Endothelial cell (in vitro differentiated cells): Measurements from ENCODE around the gene DVL1. TPM values are rescaled to one million over a fixed set of nuclear protein-coding genes. Genes with fewer than 3 reads are reported as not detected.

Source experiments
- DNase-seq: peaks from one replicate; pipeline ENCODE4 v3.0.0; 2021; ENCODE audit warnings: low spot score
- H3K27ac Mint-ChIP-seq: one replicate; pipeline ENCODE4 v1.8.0; 2021; ENCODE audit warnings: mixed read lengths, inconsistent platforms; ENCODE audit not compliant: unreplicated experiment
- H3K27me3 Mint-ChIP-seq: one replicate; pipeline ENCODE4 v1.8.0; 2021; ENCODE audit warnings: mild to moderate bottlenecking, moderate library complexity, mixed read lengths, inconsistent platforms; ENCODE audit not compliant: unreplicated experiment
- H3K36me3 Mint-ChIP-seq: one replicate; pipeline ENCODE4 v1.8.0; 2021; ENCODE audit warnings: mild to moderate bottlenecking, low read depth, mixed read lengths, inconsistent platforms; ENCODE audit not compliant: unreplicated experiment
- H3K4me1 Mint-ChIP-seq: one replicate; pipeline ENCODE4 v1.8.0; 2021; ENCODE audit warnings: mild to moderate bottlenecking, mixed read lengths, inconsistent platforms; ENCODE audit not compliant: unreplicated experiment
- H3K4me3 Mint-ChIP-seq: one replicate; pipeline ENCODE4 v1.8.0; 2021; ENCODE audit warnings: mild to moderate bottlenecking, mixed read lengths, inconsistent platforms; ENCODE audit not compliant: unreplicated experiment
- H3K9me3 Mint-ChIP-seq: one replicate; pipeline ENCODE4 v1.8.0; 2021; ENCODE audit warnings: mixed read lengths, inconsistent platforms; ENCODE audit not compliant: unreplicated experiment
- microRNA-seq: library from miRNA; unstranded; fragments of <30 nt; microRNA quantifications from one replicate; pipeline ENCODE4, GENCODE V29; 2020; ENCODE audit not compliant: unreplicated experiment
- total RNA-seq: library from RNA; stranded (reverse); fragmentation: NEBNext Ultra II Directional; extraction: Animal tissue kit (Norgen Biotek cat#: 25700); gene quantifications from one replicate; pipeline ENCODE4 v1.2.1, GENCODE V29; 2021; ENCODE audit not compliant: unreplicated experiment
- TF ChIP-seq, protein P1 (sequence below): fragments of 200-600 bp; sonication (generic); IDR thresholded peaks from one replicate; pipeline ENCODE4 v1.5.0; 2021; ENCODE audit warnings: antibody characterized with exemption; ENCODE audit not compliant: unreplicated experiment

DVL1 gene
- total RNA-seq, 1 donor from 2014 or later = 26.7 TPM

DNA sequence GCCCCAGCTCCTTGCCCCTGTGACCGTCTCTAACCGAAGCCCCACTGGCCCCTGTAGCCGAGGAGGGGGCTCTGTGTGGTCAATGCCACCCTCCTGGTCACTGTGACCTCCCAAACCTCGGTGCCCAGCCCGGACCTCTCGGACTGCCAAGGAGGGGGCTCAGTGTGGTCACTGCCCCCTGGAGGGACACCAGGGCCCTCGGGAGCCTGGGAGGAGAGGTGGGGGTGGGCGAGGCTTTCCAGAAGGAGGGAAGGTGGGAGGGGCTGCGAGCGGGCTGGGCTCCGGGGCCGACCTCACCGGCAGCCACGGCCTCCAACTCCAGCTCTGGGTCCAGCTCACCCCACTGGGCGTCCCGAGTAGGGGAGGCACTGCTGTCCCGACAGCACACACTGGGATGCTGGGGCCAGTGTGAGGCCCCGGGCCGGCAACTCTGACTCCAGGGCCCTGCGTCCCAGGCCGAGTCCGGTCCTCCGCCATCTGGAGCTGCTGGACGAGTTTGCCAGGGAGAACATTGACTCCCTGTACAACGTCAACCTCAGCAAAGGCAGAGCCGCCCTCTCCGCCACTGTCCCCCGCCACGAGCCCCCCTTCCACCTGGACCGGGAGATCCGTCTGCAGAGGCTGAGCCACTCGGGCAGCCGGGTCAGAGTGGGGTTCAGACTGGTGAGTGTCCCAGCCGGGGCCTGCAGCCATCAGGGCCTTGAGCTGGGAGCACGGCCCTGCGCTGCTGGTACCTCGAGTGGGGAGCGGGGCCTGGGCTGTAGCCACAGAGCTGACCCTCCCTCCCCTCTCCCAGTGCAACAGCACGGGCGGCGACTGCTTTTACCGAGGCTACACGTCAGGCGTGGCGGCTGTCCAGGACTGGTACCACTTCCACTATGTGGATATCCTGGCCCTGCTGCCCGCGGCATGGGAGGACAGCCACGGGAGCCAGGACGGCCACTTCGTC lies 62.6 kb downstream of the DVL1 start:
- no peaks in the 10 kb centered on the region for H3K9me3 Mint-ChIP-seq
- H3K4me3 Mint-ChIP-seq = no peak overlapping the region
- TF ChIP-seq, protein P1, sequence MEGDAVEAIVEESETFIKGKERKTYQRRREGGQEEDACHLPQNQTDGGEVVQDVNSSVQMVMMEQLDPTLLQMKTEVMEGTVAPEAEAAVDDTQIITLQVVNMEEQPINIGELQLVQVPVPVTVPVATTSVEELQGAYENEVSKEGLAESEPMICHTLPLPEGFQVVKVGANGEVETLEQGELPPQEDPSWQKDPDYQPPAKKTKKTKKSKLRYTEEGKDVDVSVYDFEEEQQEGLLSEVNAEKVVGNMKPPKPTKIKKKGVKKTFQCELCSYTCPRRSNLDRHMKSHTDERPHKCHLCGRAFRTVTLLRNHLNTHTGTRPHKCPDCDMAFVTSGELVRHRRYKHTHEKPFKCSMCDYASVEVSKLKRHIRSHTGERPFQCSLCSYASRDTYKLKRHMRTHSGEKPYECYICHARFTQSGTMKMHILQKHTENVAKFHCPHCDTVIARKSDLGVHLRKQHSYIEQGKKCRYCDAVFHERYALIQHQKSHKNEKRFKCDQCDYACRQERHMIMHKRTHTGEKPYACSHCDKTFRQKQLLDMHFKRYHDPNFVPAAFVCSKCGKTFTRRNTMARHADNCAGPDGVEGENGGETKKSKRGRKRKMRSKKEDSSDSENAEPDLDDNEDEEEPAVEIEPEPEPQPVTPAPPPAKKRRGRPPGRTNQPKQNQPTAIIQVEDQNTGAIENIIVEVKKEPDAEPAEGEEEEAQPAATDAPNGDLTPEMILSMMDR = no peak
- no peak for DNase-seq
- H3K36me3 Mint-ChIP-seq = no peaks in the 10 kb centered on the region
- H3K4me1 Mint-ChIP-seq = no peaks in the 10 kb centered on the region
- peaks cover 10% of the 10 kb centered on the region for H3K27me3 Mint-ChIP-seq
- H3K27ac Mint-ChIP-seq = no peak overlapping the region

DNA sequence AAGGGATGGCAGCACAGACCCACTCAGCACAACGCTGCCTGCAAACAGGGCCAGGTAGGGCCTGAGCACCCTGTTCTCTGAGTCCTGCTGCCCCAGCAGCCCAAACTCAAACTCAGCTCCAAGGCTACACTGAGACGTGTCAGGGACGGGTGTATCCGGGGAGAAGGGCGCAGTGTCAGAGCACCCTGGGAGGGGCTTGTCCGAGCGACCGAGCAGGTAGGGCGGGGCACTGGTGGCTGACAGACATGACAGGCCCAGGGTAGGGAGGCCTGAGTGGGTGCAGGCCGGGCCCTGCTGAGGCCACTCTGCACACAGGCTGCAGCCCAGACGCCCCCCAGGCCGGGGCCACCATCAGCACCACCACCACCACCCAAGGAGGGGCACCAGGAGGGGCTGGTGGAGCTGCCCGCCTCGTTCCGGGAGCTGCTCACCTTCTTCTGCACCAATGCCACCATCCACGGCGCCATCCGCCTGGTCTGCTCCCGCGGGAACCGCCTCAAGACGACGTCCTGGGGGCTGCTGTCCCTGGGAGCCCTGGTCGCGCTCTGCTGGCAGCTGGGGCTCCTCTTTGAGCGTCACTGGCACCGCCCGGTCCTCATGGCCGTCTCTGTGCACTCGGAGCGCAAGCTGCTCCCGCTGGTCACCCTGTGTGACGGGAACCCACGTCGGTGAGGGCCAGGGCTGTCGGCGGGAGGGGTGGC lies 63.5 kb downstream of the DVL1 start:
- TF ChIP-seq, protein P1 = no peak
- no peak for DNase-seq
- no peak overlapping the region for H3K4me3 Mint-ChIP-seq
- no peaks in the 10 kb centered on the region for H3K36me3 Mint-ChIP-seq
- H3K27ac Mint-ChIP-seq = no peak overlapping the region
- H3K27me3 Mint-ChIP-seq = peaks cover 10% of the 10 kb centered on the region
- no peaks in the 10 kb centered on the region for H3K9me3 Mint-ChIP-seq
- no peaks in the 10 kb centered on the region for H3K4me1 Mint-ChIP-seq

Small RNAs within 50 kb of the gene (microRNA-seq; reads per million reads assigned to microRNA genes)
- gene MIR6726 = 3.1 reads per million, percentile 39 among the genes with 10 or more reads in this experiment
- 1.4 reads per million, percentile 21 among the genes with 10 or more reads in this experiment for gene MIR6727
- gene MIR6808 = 0.42 reads per million

Other genes starting within 250 kb of the DVL1 start
- 16.6 TPM for gene C1orf159, start 233.3 kb downstream of the DVL1 start, total RNA-seq
- not detected for gene TTLL10, start 175.5 kb downstream of the DVL1 start, total RNA-seq
- gene TNFRSF18, start 142.8 kb downstream of the DVL1 start, total RNA-seq = not detected
- 0.80 TPM for gene TNFRSF4, start 135.3 kb downstream of the DVL1 start, total RNA-seq
- 130 TPM for gene SDF4, start 117.4 kb downstream of the DVL1 start, total RNA-seq
- 43.2 TPM for gene B3GALT6, start 117.2 kb downstream of the DVL1 start, total RNA-seq
- 0.69 TPM for gene C1QTNF12, start 102.7 kb downstream of the DVL1 start, total RNA-seq
- gene UBE2J2, start 75.6 kb downstream of the DVL1 start, total RNA-seq = 71.9 TPM
- gene SCNN1D, start 69.0 kb downstream of the DVL1 start, total RNA-seq = 3.9 TPM
- gene ACAP3, start 41.5 kb downstream of the DVL1 start, total RNA-seq = 54.0 TPM
- 14.0 TPM for gene PUSL1, start 40.8 kb downstream of the DVL1 start, total RNA-seq
- 104 TPM for gene INTS11, start 24.8 kb downstream of the DVL1 start, total RNA-seq
- 26.0 TPM for gene CPTP, start 24.6 kb downstream of the DVL1 start, total RNA-seq
- 1.2 TPM for gene TAS1R3, start 18.1 kb downstream of the DVL1 start, total RNA-seq
- 0.64 TPM for gene MXRA8, start 9.1 kb upstream of the DVL1 start, total RNA-seq
- 128 TPM for gene AURKAIP1, start 25.8 kb upstream of the DVL1 start, total RNA-seq
- 266 TPM for gene CCNL2, start 49.9 kb upstream of the DVL1 start, total RNA-seq
- gene MRPL20, start 57.9 kb upstream of the DVL1 start, total RNA-seq = 95.0 TPM
- gene ANKRD65, start 71.9 kb upstream of the DVL1 start, total RNA-seq = 0.31 TPM
- 34.2 TPM for gene VWA1, start 86.3 kb upstream of the DVL1 start, total RNA-seq
- gene ATAD3C, start 100.3 kb upstream of the DVL1 start, total RNA-seq = 2.9 TPM
- 27.2 TPM for gene ATAD3B, start 122.3 kb upstream of the DVL1 start, total RNA-seq
- gene ATAD3A, start 162.7 kb upstream of the DVL1 start, total RNA-seq = 30.4 TPM
- 6.6 TPM for gene TMEM240, start 191.2 kb upstream of the DVL1 start, total RNA-seq
- gene SSU72, start 225.4 kb upstream of the DVL1 start, total RNA-seq = 114 TPM